Activated CD8-positive, alpha-beta memory T cell treated with anti-CD3 and anti-CD28 coated beads, Interleukin-2, amount 50 U/mL, for 24 hours (primary cell): ENCODE data around the gene SH3RF2.
"Not testable (repeated sequence)": the region's sequence is repeated elsewhere in the genome, so short reads cannot be mapped to it uniquely, and the experiment has no call there.

ENCODE experiments used
- DNase-seq: peaks from one replicate; pipeline ENCODE4 v3.0.0-alpha.2; 2020; ENCODE audit errors: extremely low read depth

Gene SH3RF2

DNA sequence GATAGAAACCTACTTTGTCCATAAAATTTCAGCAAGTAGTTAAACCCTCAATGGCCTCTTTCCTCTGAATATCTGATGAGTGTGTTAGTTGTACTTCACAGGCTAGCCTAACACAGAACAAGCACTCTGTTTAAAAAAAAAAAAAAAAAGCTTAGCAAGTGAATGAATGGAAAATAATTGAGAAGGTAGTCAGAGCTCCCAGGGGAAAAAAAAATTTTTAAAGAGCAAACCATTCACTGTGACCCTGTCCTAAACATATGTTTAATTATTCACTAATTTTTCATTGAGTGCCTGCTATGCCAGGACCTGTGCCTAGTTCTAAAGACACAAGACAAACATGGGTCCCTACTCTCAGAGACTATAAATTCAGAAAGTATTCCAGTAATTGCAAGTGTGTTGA lies 69.3 kb downstream of the SH3RF2 start:
- no peak for DNase-seq

DNA sequence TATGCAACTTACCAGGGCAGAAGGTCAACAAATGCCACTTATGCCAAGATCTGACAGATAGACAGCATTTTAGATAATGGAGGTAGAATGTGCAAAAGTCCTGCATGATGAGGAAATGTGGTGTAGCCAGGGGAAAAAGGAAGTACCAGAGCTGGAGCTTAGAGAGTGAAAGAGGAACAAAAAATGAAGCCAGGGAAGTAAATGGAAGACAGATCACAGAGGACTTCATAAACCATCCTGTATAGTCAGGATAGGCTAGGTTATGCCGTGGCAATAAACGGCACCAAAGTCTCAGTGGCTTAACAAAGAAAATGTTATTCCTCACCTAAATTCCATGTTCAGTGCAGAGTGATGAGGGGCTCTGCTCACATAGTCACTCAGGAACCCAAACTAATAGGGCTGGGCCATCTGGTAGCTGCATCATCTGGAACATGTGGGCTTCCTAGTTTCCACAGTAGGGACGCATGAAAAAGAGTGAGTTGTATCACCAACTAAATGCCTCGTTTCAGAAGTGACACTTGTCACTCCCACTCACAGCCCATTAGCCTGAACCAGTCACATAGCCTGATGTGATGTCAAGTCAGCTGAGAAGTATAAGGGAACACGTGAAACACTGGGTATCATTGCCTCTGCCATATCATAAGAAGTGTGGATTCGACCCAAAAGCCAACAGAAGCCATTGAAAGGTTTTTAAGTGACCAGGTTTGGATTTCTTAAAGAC lies 70.3 kb downstream of the SH3RF2 start:
- DNase-seq = no peak

DNA sequence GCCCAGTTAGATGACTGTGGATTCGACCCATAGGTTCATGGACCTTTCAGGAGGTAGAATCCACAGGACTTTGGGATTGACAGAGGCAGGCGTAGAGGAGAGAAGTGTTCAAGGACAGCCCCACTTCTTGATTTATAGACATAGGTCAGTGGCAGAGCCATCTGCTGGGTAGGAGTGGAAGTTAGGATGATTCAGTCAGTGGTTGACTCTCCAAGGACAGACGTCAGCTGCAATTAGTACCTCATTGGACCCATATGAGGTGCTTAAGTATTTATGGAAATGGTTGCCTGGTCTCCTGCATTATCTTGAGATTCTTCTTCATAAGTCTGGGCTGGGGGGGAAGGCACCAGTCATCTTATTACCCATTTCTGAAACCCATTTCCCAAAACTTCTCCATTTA lies 70.9 kb downstream of the SH3RF2 start:
- DNase-seq = no peak

DNA sequence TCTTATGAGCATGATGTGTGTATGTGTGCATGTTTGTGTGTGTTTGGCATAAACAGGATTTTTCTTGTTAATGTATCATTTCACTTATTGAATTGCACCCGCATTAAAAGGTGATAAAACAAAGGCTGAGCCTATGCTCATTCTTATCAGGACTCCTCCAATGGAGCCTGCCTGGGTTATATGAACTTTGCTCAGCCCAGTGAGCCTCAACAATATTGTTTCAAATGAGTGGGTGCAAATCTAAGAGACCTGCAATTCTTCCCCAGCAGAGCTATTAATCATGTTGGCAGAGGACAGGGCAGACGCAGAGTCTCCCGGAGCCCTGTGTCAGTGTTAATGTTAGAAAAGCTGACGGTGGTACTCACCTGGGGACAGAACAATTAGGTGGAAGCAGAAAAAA lies 71.6 kb downstream of the SH3RF2 start:
- no peak for DNase-seq

DNA sequence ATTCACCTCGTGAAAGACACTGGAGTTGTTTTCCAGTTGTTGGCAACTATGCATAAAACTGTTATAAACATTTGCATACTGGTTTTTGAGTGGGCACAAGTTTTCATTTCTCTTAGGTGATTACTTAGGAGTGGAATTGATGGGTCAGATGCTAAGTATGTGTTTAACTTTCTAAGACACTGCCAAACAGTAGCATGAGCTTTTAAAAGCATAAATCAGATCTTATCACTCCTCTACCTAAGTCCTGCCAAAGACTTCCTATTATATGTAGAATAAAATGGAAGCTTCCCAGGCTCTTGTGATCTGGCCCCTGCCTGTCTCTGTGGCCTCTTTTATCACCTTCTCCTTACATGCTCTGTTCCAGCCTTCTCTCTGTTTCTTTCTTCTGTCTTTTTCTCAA lies 72.6 kb downstream of the SH3RF2 start:
- DNase-seq = no peak

DNA sequence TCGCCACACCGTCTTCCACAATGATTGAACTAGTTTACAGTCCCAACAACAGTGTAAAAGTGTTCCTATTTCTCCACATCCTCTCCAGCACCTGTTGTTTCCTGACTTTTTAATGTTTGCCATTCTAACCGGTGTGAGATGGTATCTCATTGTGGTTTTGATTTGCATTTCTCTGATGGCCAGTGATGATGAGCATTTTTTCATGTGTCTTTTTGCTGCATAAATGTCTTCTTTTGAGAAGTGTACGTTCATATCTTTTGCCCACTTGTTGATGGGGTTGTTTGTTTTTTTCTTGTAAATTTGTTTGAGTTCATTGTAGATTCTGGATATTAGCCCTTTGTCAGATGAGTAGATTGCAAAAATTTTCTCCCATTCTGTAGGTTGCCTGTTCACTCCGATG lies 74.1 kb downstream of the SH3RF2 start:
- not testable (repeated sequence) for DNase-seq

DNA sequence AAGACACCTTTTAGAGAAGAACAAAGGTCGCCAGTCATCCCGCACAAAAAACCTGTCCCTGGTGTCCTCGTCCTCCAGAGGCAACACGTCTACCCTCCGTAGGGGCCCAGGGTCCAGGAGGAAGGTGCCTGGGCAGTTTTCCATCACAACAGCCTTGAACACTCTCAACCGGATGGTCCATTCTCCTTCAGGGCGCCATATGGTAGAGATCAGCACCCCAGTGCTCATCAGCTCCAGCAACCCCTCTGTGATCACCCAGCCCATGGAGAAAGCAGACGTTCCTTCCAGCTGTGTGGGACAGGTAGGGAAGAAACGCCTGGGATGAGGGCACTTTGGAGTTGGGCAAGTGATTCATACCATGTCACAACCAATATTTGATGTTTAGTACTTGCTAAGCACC lies 77.4 kb downstream of the SH3RF2 start:
- DNase-seq = no peak

DNA sequence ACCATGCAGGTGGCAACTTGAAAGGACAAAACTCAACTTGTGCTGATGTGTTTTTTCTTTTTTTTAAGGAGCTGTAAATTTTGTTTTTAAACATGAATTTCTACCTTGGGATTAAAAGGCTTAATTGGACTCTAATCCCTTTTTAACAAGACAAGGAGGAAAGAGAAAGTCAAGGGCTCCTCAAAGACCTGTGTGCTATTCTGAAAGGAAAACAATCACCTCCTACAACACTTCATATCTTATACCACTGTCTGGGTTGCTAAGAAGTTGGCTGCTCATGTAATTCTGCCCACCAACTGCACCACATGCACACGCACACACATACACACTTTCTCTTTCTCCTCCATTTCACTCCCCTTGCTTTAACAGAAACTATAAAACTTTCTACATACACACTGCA lies 78.6 kb downstream of the SH3RF2 start:
- no peak for DNase-seq

DNA sequence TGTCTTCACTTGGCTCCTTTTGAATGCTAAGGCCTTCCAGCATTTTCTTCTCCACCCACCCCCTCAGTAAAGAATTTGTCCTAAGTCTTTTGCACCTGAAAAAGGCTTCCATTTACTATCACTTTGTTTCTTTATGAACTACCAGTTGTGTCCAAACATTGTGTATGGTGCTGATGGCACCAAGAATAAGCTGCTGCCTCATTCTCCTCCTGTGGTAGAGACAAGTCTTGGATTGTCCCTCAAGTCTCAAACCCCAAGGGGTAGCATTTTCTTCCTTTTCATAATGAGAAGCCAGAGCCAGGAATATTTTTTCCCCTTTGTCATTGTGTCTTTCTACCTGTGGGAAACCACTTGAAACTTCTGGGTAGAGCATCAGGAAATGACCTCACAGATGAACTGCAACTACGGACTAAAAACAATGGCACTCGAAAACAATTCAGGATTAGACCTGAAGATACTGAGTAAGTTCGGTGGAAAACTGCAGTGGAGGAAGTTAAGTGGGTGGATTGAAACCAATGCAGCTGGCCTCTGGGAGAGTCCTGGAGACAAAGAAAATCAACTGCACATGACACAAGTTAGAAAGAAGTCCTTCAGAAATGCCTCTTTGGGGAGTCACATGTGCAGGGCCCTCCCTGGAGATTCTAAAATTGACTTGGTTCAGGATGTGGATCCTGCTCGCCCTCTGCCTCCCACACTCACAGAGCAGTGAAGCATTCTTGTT lies 80.5 kb downstream of the SH3RF2 start:
- DNase-seq = no peak

DNA sequence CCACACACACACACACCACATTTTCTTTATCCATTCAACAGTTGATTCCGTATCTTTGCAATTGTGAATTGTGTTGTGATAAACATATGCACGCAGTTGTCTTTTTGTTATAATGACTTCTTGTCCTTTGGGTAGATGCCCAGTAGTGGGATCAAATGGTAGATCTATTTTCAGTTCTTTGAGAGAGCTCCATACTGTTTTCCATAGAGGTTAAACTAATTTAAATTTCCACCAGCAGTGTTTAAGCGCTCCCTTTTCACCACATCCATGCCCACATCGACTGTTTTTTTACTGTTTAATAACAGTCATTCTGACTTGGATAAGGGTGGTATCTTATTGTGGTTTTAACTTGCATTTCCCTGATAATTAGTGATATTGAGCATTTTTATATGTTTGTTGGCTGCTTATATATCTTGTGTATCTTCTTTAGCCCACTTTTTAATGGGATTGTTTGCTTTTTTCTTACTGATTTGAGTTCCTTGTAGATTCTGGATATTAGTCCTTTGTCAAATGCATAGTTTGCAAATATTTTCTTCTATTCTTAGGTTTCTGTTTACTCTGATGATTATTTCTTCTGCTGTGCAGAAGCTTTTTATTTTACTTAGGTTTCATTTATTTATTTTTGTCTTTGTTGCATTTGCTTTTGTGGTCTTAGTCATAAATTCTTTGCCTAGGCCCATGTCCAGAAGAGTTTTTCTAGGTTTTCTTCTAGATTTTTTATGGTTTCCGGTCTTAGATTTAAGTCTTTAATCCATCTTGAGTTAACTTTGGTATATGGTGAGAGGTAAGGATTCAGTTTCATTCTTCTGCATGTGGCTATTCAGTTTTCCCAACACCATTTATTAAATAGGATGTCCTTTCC lies 82.4 kb downstream of the SH3RF2 start:
- no peak for DNase-seq

DNA sequence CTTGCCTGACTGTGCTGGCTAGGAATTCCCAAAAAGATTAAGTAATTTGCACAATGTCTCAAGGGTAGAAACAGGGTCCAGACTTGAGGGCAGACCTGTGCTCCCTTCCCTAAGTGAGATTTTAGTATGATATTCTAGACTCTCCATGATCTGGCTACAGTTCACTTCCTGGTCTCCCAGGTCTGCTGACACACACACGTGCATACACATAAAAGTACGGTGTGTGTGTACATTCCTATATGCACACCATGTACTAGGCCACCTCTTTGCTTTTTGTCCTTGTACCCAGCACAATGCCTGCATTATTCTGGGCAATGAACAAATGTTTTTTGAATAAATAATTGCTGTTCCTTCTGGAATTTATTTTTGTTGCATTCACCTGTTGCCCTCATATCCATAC lies 83.7 kb downstream of the SH3RF2 start:
- no peak for DNase-seq

DNA sequence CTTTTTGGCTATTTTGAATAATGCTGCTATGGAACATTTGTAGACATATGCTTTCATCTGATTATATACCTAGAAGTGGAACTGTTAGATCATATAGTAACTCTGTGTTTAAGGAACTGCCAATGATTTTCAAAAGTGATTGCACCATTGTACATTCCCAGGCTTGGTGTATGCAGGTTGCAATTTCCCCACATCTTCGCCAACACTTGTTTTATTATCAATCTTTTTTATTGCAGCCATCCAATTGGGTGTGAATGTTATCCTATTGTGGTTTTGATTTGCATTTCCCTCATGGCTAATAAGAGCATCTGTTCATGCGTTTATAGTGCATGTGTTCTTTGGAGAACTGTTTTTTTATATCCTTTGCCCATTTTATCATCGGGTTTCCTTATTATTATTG lies 87.7 kb downstream of the SH3RF2 start:
- DNase-seq = no peak

DNA sequence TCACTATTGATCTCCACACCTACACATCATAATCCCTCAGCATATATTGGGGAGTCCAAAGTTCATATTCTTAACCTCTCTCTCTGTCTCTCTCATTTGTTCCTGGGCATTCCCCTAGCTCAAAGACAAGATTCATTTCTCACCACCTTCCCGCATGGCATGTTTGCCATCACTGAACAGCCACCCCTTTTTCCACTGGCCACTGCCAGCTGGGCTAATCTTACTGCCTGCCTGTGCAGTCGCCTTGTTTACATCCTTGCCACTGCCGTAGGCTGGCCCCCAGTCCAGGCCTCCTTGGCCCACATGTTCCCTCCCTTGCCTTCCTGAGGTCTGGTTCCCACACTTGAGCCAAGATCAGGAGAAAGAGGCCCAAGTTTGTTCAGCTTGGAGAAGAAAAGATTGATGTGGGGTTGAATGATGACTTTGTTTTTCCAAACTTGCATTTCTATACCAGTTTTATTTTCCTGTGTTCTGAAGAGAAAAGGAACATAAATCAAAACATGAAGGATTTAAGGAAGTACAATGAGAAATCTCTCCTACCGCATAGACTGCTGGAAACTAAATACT lies 88.8 kb downstream of the SH3RF2 start:
- DNase-seq = no peak

DNA sequence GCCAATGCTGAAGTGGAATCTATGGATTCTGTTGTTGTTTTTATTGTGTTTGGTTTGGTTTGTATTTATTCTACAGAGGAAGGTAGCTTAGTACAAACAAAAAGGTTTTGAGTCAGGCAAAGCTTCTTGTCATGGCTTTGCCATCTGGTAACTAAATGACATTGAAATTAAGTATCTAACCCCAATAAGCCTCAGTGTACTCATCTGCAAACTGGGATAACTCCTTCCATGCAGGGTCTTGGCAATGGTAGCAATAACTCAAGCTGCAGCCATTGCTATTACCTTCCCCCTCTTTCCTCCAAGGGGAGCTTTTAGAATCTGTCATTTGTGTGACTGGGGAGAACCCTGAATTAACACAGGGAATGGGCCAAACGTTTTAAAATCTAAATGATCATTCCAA lies 89.3 kb downstream of the SH3RF2 start:
- DNase-seq = no peak

DNA sequence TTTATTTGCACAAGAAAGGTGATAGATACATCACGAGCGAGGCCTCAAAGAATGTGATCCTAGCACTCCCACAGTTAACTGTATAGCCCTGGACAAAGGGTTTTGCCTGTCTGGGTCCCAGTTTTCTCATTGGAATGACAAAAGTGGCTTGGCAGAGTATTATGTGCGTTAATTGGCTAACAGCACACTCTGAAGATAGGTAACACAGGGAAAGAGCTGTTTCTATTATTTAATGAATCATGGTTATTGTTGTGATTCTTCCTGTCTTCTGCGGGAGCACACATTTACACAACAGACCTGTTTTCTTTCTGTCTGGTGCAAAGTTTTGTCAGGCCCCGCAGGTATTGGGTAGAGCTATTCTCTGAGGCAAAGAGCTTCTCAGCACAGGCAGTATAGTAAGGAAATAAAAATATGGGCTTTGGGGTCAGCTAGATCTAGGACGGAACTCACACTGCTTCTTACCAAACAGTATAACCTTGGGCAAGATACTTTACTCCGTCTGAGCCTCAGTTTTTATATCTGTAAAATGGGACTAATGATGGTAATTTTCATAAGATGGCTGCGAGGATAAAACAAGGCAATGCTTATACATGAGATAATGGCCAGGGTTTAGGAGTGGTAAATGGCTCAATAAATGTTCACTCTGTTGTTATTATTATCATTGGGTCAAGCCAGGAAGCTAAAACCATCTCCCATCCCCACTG lies 90.1 kb downstream of the SH3RF2 start:
- no peak for DNase-seq

DNA sequence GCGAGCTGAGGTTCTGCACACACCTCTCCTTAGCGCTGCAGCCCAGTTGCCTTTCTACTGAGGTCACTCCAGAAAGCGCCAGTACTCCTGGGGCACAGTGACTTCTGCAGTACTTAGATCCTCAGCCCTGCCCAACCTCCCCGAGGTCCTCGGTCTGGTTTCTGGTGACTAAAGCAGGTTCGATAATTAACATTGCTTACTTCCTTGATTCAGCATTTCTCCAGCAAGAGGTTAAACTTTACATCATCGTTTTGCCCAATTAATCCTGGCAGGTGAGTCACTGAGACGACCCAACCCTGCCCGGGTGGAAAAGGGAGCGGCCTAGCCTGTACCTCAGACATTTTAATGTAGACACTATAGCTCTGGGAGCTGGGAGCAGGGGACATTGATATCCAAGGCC lies 91.4 kb downstream of the SH3RF2 start:
- DNase-seq = no peak

DNA sequence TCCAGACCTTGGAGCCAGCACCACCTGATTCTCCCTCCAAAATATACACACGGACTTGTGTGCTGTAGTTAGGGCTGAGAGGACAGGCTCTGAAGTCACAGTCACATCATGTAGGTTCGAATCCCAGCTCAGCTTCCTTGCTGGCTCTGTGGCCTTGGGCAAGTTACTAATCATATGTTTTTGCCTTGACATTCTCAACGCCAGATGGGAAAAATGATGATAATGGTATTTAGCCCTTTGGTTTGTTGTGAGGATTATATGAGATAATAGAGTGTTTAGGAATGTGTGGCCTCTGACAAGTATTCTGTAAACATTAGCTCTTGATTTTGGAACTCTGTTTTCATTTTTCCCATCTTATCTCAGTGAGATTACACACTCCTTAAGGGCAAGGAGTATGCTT lies 96.5 kb downstream of the SH3RF2 start:
- no peak for DNase-seq

DNA sequence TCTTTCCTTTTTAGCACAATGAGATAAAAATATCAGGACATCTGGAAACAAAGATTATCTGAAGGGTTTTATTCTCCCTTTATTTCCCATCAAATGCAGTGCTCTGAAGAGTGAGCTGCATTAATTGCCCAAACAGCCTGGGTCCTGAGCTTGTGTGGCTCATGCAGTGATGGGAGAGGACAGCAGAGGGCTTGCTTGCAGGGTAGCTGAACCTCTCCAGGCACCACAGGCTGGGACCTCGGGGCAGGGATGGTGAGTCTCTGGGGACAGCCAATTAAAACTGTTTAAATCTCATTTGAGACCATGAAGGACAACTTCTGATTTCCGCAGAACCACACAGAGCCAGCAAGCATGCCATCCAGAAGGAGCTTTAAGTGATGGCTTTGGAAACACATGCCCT lies 97.7 kb downstream of the SH3RF2 start:
- no peak for DNase-seq

DNA sequence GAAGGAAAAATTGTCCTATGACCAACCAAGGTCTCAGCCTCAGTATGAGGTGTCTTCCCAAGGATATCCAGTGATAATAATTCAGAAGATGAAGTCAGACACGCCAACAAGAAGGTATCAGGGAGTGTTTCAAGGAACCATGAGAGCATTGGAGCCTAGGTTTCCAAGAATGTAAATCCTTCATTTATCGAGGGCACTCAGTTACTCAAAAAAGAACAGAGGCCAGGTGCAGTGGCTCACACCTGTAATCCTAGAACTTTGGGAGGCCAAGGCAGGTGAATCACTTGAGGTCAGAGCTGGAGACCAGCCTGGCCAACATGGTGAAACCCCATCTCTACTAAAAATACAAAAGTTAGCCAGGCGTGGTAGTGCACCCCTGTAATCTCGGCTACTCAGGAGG lies 98.2 kb downstream of the SH3RF2 start:
- DNase-seq = no peak

DNA sequence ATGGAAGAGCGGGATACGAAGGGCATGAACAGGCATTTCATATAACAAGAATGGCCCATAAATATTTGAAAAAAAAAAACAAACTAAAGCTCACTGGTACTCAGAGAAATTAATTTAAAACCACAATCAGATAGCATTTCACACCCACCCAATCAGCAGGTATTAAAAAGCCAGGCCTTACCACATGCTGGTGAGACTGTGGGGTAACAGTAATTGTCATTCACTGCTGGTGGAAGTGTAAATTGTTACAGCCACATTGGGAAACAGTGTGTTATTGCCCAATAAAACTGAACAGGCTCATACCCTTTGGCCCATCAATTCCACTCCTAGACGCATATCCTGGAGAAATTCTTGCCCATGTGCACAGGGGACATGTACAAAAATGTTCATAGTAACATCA lies 103.0 kb downstream of the SH3RF2 start:
- DNase-seq = no peak

DNA sequence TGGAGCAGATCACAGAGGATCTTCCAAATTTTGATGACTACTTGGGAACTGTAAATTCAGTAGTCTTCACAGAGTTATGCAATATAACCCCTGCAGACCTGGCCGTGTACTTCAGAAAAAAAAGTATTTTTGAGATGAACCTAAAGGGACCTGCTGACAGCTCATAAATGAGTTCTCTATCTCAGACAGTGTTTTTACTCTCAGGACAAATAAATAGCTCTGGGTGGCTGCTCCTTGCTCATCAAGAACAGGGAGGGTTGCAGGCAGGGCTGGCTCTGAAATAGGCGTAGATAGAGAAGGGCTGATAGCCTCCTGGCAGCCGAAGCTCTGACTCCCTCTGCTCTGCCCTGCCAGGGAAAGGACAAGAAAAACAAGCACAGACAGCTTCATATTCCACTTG lies 104.1 kb downstream of the SH3RF2 start:
- DNase-seq = no peak
